Gastroesophageal sphincter (tissue), 4 donors: ENCODE data around the gene PARD3. TPM values are rescaled to one million over a fixed set of nuclear protein-coding genes. Genes with fewer than 3 reads are reported as not detected.

ENCODE experiments used
- ATAC-seq: fragments of 150-250 bp; one replicate; pipeline ENCODE4 v1.9.1; 2016; ENCODE audit warnings: mild to moderate bottlenecking, moderate library complexity
- H3K27ac ChIP-seq, 4 donors: fragments of 200-600 bp; sonication (generic) in 3 of 4; 1 replicate in 3 of 4; 2 replicates in 1 of 4; pipeline ENCODE4 v1.5.1; 2016 to 2019
- H3K27me3 ChIP-seq: fragments of 200-600 bp; sonication (generic); one replicate; pipeline ENCODE4 v1.5.1; 2019
- H3K36me3 ChIP-seq, 2 donors: fragments of 200-600 bp; sonication (generic); one replicate each; pipeline ENCODE4 v1.5.1; 2019; ENCODE audit warnings: control low read depth in 1 of 2
- H3K4me1 ChIP-seq, 3 donors: fragments of 200-600 bp; sonication (generic); 1 replicate in 2 of 3; 2 replicates in 1 of 3; pipeline ENCODE4 v1.5.1; 2016 to 2019; ENCODE audit warnings: control low read depth in 2 of 3
- H3K4me3 ChIP-seq, 2 donors: fragments of 200-600 bp; sonication (generic); one replicate each; pipeline ENCODE4 v1.5.1; 2019; ENCODE audit warnings: mild to moderate bottlenecking in 1 of 2, moderate library complexity in 1 of 2
- H3K9me3 ChIP-seq, 3 donors: fragments of 200-600 bp; sonication (generic); one replicate each; pipeline ENCODE4 v1.5.1; 2017 to 2019; ENCODE audit warnings: control low read depth in 2 of 3
- CTCF ChIP-seq, 4 experiments: fragments of 200-600 bp in 2 of 4; fragments of 450-650 bp in 2 of 4; sonication (generic) in 1 of 4; IDR thresholded peaks; one replicate each; pipeline ENCODE4 v1.5.1; 2017 to 2019; ENCODE audit warnings: antibody characterized with exemption in 4 of 4, mild to moderate bottlenecking in 2 of 4, moderate library complexity in 2 of 4
- EP300 ChIP-seq: sonication (generic); formaldehyde crosslinking; IDR thresholded peaks from one replicate; pipeline ENCODE4 v1.6.1; 2017; ENCODE audit warnings: antibody characterized with exemption, mild to moderate bottlenecking
- POLR2A ChIP-seq, 2 donors: fragments of 450-650 bp; IDR thresholded peaks; one replicate each; pipeline ENCODE4 v1.6.1; 2017; ENCODE audit warnings: antibody characterized with exemption in 2 of 2, mild to moderate bottlenecking in 2 of 2, moderate library complexity in 1 of 2
- POLR2AphosphoS5 ChIP-seq: sonication (generic); formaldehyde crosslinking; IDR thresholded peaks from one replicate; pipeline ENCODE4 v1.6.1; 2017; ENCODE audit warnings: antibody characterized with exemption
- WGBS, 2 donors: methylation state at CpG; one replicate each; pipeline ENCODE4 v1.1.5; 2018; ENCODE audit warnings: low coverage in 1 of 2; 5-methylcytosine and 5-hydroxymethylcytosine counted together
- total RNA-seq, 4 donors: library from RNA; depleted of rRNA; stranded (reverse); fragments of >200 nt; gene quantifications; one replicate each; pipeline ENCODE4 v1.1.0, GENCODE V29; 2016

The PARD3 gene
- total RNA-seq, 4 donors from 2014 or later: 101 to 127 (median 115) TPM

GRCh38 chr10:34181553-34182300, 633.4 kb downstream of the PARD3 start:
- H3K4me1 ChIP-seq: peaks cover 0 to 36% (median 0%) of the 10 kb centered on the region in 3 donors

GRCh38 chr10:34180749-34181148, 634.3 kb downstream of the PARD3 start:
- no peak overlapping the region for H3K27ac ChIP-seq
- no peaks in the 10 kb centered on the region for H3K36me3 ChIP-seq
- no peak overlapping the region for H3K4me3 ChIP-seq
- H3K4me1 ChIP-seq: peaks cover 0 to 26% (median 0%) of the 10 kb centered on the region in 3 donors
- H3K9me3 ChIP-seq: no peaks in the 10 kb centered on the region
- ATAC-seq: no peak
- no peaks in the 10 kb centered on the region for H3K27me3 ChIP-seq
- TF ChIP-seq POLR2AphosphoS5 (no peak), CTCF (IDR thresholded peaks at IDR 0.05) (no peak), EP300 (no peak), POLR2A (IDR thresholded peaks at IDR 0.05) (no peak)
- 86 to 91% methylated on average over 1 of the region's 2 CpGs for WGBS, 2 donors

More at GRCh38 chr10:34181553-34182300, 633.4 kb downstream of the PARD3 start:
- TF ChIP-seq POLR2AphosphoS5: no peak
- no peak for TF ChIP-seq EP300
- WGBS, 2 donors: 14 to 24% methylated on average over 7 to 9 of the region's 10 CpGs
- H3K27ac ChIP-seq: no peak overlapping the region
- no peak overlapping the region for H3K4me3 ChIP-seq
- no peaks in the 10 kb centered on the region for H3K36me3 ChIP-seq
- H3K9me3 ChIP-seq: no peaks in the 10 kb centered on the region
- no peaks in the 10 kb centered on the region for H3K27me3 ChIP-seq
- ATAC-seq: no peak

GRCh38 chr10:34179280-34179679, 635.8 kb downstream of the PARD3 start:
- WGBS, 2 donors: 29 to 61% methylated on average over 3 of the region's 3 CpGs
- no peaks in the 10 kb centered on the region for H3K36me3 ChIP-seq
- no peak for TF ChIP-seq POLR2AphosphoS5
- TF ChIP-seq CTCF (IDR thresholded peaks at IDR 0.05): no peak
- TF ChIP-seq EP300: no peak
- TF ChIP-seq POLR2A (IDR thresholded peaks at IDR 0.05): no peak
- no peak overlapping the region for H3K27ac ChIP-seq
- H3K4me3 ChIP-seq: no peak overlapping the region
- H3K4me1 ChIP-seq: peaks cover 0 to 14% (median 0%) of the 10 kb centered on the region in 3 donors
- no peaks in the 10 kb centered on the region for H3K27me3 ChIP-seq
- no peak for ATAC-seq
- no peaks in the 10 kb centered on the region for H3K9me3 ChIP-seq

GRCh38 chr10:34178756-34179155, 636.3 kb downstream of the PARD3 start:
- 67 to 80% methylated on average over 3 of the region's 3 CpGs for WGBS, 2 donors
- no peaks in the 10 kb centered on the region for H3K9me3 ChIP-seq
- H3K36me3 ChIP-seq: no peaks in the 10 kb centered on the region
- ATAC-seq: no peak
- H3K27ac ChIP-seq: no peak overlapping the region
- TF ChIP-seq CTCF (IDR thresholded peaks at IDR 0.05) (peak in 1 of 4 experiments; percentile 5), POLR2AphosphoS5 (no peak)
- H3K4me3 ChIP-seq: no peak overlapping the region
- peaks cover 0 to 14% (median 0%) of the 10 kb centered on the region in 3 donors for H3K4me1 ChIP-seq
- H3K27me3 ChIP-seq: no peaks in the 10 kb centered on the region

GRCh38 chr10:34178196-34178595, 636.9 kb downstream of the PARD3 start:
- 89 to 100% methylated on average over 1 to 4 of the region's 4 CpGs for WGBS, 2 donors

More at GRCh38 chr10:34178196-34178595, 636.9 kb downstream of the PARD3 start:
- no peak overlapping the region for H3K4me3 ChIP-seq
- H3K36me3 ChIP-seq: no peaks in the 10 kb centered on the region
- TF ChIP-seq CTCF (IDR thresholded peaks at IDR 0.05) (no peak), EP300 (no peak), POLR2A (IDR thresholded peaks at IDR 0.05) (no peak), POLR2AphosphoS5 (no peak)
- no peak overlapping the region for H3K27ac ChIP-seq
- H3K27me3 ChIP-seq: no peaks in the 10 kb centered on the region
- no peak for ATAC-seq
- H3K4me1 ChIP-seq: peaks cover 0 to 13% (median 0%) of the 10 kb centered on the region in 3 donors
- H3K9me3 ChIP-seq: no peaks in the 10 kb centered on the region
